HG03060 (cell line): ENCODE data around the gene USP40.

ENCODE experiments used
- ATAC-seq: cut with Tn5 transposase; IDR thresholded peaks from one replicate; pipeline ENCODE4 v1.9.1; 2021; ENCODE audit warnings: low read depth, moderate number of reproducible peaks; ENCODE audit not compliant: unreplicated experiment

The USP40 gene

DNA sequence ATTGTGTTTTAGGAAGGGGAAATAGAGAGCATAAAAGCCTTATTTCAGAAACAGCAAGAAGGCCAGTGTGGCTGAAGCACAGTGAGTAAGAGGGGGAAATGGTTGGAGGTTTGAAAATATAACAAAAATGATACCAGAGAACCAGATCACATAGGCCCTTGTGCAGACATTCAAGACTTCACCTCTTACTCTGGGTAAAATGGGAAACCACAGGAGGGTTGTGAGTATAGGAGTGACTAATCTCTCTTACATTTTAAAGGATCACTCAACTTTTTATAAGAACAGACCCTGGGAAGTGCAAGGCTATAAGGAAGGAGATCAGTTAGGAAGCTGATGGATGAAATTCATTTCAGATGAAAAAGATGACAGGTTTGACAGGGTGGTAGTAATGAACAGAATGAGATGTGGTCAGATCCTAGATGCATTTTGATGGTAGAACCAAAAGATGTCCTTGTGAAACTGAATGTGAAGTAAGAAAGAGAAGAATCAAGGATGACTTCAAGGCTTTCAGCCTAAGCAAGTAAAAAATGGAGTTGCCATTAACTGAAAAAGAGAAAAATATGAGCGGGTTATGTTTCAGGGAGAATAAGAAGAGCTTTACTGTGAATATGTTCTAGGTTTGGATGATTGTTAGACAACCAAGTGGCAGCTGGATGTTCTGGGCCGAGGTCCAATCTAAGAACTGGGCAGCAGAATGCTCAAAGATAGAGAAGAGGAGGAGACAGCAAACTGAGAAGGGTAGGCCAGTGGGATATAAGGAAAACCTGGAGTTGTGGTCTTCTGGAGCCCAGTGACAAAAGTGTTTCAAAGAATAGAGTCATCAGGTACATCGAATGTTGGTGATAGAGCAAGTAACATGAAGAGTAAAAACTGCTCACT lies 65.1 kb downstream of the USP40 start:
- ATAC-seq = no peak

- no peak for ATAC-seq
Observed at GRCh38 chr2:233499928-233500327, 66.7 kb downstream of the USP40 start.

DNA sequence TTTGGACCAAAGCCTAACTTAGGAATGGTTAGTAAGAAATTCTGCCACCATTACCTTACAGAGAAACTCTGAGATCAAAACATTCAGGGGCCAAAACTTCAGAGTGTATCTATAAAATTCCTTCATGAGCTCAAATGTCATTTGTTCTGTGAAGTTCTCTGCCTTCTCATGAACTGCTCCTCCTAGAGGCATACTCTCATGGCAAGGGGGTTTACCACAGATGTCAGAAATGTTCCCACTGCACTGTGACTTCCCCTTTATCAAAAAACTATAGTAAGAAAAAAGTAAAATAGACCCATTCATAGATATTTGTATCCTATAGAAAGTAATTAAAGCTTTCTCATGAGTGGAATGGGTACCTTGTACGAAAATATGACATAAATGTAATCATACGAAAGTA lies 68.5 kb downstream of the USP40 start:
- ATAC-seq = no peak

GRCh38 chr2:233497692-233498091 lies 68.9 kb downstream of the USP40 start:
- no peak for ATAC-seq

- no peak for ATAC-seq
Observed at GRCh38 chr2:233495503-233496496, 70.8 kb downstream of the USP40 start.

DNA sequence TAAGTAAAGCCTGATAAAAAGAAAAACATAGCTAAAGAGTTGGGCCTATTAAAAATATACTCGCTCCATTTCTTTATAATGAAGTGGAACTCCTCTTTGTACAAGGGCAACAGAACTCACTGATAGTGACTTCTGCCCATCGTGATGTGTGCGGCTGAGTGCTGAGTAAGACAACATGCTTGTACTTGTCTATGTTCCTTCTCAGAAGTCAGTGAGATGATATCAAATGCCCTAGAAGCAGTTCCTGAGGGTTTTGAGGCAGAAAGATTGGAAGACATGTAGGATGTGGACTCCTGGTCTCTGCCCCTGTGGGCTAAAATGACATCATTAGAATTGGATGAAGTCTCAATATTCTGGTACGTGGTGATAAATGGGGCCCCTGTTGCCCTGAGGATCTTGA lies 73.8 kb downstream of the USP40 start:
- ATAC-seq = no peak

DNA sequence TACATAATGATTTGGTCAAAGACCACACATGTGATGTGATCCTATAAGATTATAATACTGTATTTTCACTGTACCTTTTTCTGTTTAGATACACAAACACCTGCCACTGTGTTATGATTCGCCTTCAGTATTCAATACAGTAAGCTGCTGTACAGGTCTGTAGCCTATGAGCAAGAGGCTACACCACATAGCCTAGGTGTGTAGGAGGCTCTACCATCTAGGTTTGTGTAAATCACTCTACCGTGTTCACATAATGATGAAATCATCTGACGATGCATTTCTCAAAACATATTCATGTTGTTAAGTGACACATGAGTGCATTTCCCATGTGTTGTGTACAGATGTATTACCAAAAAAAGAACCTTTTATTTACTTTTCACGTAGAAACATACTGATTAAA lies 74.5 kb downstream of the USP40 start:
- no peak for ATAC-seq

GRCh38 chr2:233491326-233491725 lies 75.3 kb downstream of the USP40 start:
- no peak for ATAC-seq

DNA sequence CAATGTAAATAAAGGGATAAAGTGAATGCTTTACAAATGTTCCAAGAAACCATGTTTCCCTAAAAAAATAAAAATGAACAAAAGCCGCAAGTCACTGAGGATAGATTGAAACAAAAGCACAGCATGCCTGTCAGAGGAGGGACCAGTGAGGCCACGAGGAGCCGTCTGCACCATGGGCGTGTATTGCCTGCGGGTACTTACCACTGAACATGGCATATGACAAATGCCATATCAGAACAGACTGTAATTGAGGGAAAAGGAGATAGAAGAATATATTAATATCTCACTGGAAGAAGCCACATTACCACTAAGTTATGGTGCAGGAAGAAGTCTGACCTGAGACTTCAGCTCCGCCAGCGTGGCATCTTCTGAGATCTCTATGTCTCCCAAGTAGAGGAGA lies 75.8 kb downstream of the USP40 start:
- ATAC-seq = no peak

DNA sequence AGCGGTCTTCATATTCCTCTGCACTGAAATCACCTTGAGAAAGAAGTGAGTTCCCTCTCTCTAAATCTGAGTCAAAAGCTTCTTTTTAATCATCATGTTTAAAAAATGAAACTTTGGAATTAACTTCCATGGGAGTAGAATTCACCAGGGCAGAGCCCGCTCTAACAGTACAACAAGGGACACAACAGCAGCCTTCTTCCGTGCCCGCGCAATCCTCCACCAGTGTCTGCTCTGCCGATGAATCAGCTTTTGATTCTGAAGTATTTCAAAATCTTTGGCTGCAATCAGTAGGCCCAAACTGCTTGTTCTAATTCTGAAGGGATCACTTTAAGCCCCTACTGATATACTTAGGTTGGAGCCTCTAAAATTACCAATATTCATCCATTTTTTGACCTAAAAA lies 76.9 kb downstream of the USP40 start:
- no peak for ATAC-seq

DNA sequence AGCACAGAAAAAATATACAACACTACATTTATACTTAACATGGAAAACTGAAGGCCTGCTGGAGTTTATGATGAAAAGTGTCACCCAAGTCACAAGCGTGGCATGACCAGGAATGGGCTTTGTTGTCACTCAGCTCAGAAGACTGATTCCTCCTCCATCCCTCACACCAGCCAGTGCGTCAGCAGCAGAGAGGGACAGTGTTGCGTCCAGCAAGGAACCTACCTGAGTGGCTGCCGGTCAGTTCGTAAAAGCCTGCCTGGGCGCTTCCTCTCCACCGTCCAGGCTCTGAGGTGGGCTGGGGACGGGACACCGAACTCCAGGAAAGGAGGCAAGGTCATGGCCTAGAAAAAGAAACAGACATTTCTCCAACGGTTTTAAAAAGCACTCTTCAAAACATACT lies 77.4 kb downstream of the USP40 start:
- ATAC-seq = no peak

GRCh38 chr2:233487748-233488345 lies 78.7 kb downstream of the USP40 start:
- no peak for ATAC-seq

- ATAC-seq = no peak
Observed at GRCh38 chr2:233486778-233487552, 79.6 kb downstream of the USP40 start.

DNA sequence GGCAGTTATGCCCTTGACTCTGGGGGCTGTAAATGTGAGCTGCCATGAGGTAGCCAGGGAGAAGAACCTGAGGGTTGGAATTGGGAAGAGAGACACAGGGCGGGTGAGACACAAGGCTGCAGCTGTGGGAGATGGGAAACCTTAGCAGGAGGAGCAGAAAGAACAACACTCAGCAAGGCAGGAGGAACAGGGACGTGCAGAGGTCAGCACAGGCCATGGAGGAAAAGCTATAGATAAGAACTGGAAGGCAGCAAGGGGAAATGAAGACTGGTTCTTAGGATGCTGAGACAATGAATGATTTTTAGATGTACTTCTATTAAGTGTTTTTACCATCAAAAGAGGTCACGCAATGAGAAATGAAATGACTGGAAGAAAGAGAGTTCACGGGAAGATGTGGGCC lies 80.2 kb downstream of the USP40 start:
- no peak for ATAC-seq

- no peak for ATAC-seq
Observed at GRCh38 chr2:233485726-233486125, 80.9 kb downstream of the USP40 start.

DNA sequence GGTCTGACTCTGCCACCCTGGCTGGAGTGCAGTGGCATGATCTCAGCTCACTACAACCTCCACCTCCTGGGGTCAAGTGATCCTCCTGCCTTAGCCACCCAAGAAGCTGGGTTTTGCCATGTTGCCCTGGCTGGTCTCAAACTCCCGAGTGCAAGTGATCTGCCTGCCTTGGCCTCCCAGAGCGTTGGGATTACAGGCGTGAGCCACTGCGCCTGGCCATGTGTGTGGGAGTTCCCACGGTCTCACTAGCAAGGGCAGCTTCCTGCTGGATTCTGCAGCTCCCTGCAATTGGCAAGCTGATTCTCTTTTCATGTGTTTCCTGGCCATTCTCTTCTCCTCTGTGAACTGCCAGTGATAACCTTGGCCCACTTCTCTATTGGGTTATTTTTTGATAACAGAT lies 84.0 kb downstream of the USP40 start:
- no peak for ATAC-seq

- ATAC-seq = no peak
Observed at GRCh38 chr2:233481368-233482142, 85.0 kb downstream of the USP40 start.

- no peak for ATAC-seq
Observed at GRCh38 chr2:233480490-233481202, 85.9 kb downstream of the USP40 start.
